CD4-positive, alpha-beta T cell treated with Interferon alpha-2 for 1 hour (primary cell): ENCODE data around the gene MEP1B.
"Not testable (repeated sequence)": the region's sequence is repeated elsewhere in the genome, so short reads cannot be mapped to it uniquely, and the experiment has no call there.

Experiments used
- DNase-seq, 2 donors: peaks; one replicate each; pipeline ENCODE4 v3.0.0-alpha.2; 2020 to 2022

The MEP1B gene

DNA sequence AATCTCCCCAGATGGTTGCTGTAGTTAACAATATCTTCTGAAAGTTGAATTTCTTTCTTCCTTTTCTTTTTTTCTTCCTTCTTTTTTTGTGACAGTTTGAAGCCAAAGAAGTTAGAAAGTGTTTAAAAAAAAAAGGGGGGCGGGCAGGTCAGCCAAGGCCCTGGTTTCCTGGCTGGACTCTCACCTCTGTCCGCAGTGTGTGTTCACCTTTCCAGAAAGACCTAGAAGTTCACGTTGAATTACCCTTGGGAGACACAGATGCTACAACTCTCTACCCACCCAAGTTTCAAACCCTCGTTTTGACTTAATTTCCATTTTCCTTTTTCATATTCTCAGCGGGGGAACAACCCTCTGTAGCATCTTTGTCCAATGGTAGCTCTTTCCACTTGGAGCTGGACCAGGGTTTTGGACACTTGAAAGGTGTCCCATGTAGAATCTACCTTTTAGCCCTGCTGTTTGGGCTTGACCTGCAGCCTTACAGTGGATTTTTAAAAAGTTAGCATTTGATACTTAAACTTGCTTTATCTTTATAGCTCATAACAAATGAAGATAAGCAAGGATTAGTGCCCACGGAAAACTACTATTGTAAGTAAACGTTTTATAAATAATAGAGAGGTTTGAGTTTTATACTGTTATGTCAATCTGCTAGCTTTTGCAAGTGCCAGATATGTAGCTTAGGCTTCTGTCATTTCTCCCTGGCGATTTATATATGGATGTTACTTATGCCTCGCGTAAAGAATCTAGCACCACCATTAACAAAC is 20.0 kb downstream of the MEP1B start:
- DNase-seq: no peak

- no peak for DNase-seq
Measured at GRCh38 chr18:32213693-32214092, 23.9 kb downstream of the MEP1B start.

GRCh38 chr18:32216390-32216789 is 26.6 kb downstream of the MEP1B start:
- no peak for DNase-seq

GRCh38 chr18:32219431-32220018 is 29.7 kb downstream of the MEP1B start:
- DNase-seq: no peak

- DNase-seq: not testable (repeated sequence)
Measured at GRCh38 chr18:32233348-32233747, 43.5 kb downstream of the MEP1B start.

DNA sequence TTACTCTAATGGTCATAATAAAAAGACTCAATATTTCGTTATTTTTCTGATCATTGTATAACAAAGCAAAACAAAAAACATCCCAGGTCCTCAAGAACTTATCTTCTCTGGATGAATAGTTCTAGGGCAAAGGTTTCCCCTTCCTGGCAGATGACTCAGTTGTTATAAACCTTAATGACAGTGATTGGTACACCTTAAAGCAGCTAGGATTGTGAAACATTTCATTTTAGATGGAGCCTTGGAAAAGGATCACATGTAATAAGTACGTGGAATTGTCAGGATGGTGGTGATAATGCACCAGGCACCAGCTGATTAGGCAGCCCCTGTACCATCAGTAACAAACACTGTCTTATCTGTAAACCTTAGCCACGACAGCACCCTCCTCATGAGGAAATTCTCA is 47.2 kb downstream of the MEP1B start:
- DNase-seq: no peak

DNA sequence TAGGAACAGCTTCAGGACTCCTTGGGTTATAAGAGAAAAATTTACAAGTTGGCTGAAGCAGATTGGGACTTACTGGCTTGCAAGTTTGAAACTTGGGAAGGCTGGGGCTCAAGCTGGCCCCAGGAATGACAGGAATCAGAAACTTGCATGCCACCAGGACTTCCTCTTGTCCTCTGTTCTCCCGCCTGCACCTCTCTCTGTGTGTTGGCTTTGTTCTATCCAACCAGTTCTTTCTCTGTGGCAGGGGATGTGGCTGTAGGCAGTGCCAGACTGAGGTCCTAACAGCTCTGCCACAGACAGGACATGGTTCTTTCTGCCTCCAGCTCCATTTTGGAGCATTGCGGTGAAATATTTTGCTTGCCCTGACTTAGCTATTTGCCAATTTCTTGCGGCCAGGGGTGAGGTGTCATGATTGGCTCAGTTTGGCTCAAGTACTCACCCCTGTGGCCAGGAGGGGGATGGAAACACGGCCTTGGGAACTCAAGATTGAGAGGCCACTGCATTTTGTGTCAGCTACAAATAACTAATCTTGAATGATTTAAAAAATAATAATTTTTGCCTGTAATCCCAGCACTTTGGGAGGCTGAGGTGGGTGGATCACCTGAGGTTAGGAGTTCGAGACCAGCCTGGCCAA is 48.9 kb downstream of the MEP1B start:
- DNase-seq: no peak

DNA sequence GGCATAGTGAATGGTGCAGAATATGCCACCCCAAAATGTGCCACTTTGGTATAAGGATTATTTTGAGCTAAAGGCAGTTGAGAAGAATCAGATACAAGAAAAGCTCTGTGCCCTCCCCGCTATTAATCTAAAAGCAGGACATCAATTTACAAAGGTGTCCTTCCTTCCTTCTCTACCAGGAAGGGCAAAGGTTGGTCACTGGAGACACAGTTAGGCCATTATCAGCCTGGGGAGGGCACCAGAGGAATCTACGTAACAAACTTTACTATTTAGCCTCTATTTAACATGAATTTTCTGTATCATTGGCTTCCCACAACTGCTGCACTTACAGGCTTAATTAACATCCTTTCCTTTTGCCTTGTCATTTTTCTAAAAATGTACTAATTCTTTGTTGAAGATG is 52.6 kb downstream of the MEP1B start:
- DNase-seq: no peak

GRCh38 chr18:32243358-32243757 is 53.5 kb downstream of the MEP1B start:
- no peak for DNase-seq

DNA sequence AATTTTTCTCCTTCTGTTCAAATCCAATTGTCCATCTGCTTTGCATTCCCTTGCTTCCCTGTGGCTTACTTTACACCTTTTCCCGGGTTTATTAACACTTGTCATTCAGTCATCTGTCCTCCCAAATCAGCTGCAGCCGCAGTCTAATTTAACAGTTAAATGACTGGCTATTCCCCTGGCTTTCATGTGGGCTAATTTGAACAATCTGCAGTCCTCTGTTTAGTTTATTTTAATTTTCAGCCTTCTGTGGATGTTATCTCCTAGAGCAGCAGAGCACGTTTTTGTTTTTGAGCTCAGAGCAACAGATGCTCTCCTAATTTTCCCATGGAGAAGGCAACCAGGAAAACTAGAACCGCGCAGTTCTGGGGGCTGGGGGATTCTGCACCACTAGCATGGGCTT is 55.0 kb downstream of the MEP1B start:
- DNase-seq: no peak

GRCh38 chr18:32249147-32249929 is 59.5 kb downstream of the MEP1B start:
- DNase-seq: no peak

DNA sequence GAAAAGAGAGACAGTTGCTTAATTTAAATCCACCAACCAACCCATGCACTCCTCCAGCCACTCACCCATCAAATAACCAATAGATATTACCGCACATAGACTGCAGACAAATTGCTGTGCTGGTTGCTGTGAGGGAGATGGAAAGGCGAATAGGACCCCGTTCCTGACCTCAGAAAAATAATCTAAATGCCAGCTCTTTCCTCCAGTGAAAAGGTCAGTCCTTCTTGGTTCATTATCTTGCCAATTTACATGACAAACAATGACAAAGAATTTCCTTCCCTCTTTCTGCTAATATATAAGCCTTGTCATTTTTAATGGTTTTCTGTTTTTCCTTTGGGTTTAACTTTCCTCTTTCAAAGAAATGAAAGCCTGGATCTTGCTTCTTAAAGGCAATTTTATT is 61.6 kb downstream of the MEP1B start:
- DNase-seq: no peak

DNA sequence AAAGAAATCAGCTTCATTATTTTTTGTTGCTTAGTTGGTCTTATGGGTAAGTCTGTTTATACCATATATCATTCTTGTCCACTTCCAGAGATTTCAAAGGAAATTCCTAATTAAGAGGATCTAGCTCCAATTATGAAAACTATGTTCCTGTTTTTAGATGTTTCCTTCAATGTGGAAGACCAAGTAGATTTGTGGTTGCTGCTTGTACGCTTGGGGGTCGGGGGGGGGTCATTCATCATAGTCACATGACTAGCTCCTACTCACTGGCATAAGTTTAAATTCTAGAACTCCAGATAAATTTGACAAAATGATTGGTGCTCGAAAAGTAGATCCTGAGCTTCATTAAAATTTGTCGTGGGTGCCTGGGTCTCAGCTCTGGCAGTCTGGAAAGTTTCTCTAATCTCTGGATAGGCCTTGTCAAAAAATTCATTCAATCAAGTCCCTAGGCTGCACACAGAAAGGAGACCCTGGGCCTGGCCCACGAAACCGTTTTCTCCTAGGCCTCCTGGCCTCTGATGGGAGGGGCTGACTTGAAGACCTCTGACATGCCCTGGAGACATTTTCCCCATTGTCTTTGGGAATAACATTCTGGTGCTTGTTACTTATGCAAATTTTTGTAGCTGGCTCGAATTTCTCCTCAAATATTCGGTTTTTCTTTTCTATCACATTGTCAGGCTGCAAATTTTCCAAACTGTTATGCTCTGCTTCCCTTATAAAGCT is 62.5 kb downstream of the MEP1B start:
- no peak for DNase-seq

DNA sequence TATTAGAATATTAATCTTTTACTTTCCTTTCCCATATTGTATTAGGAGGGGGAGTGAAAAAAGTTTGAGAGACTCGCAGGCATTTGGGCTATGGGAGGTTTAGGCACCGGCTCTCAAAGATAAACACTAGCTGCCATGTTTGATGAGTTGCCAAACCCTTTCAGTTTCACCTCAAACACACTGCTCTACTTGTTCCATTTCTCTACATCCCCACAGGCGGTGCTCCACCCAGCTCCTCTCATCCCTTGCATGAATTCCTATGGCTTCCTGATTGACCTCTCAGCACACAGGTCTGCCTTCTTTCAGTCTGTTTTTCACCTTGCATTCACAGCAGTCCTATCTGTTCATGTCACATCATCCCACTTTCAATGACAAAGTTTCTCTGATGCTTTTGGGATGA is 65.7 kb downstream of the MEP1B start:
- DNase-seq: no peak

- DNase-seq: no peak
Measured at GRCh38 chr18:32257084-32257785, 67.4 kb downstream of the MEP1B start.

GRCh38 chr18:32258148-32258547 is 68.3 kb downstream of the MEP1B start:
- no peak for DNase-seq

GRCh38 chr18:32258558-32259204 is 68.8 kb downstream of the MEP1B start:
- no peak for DNase-seq

DNA sequence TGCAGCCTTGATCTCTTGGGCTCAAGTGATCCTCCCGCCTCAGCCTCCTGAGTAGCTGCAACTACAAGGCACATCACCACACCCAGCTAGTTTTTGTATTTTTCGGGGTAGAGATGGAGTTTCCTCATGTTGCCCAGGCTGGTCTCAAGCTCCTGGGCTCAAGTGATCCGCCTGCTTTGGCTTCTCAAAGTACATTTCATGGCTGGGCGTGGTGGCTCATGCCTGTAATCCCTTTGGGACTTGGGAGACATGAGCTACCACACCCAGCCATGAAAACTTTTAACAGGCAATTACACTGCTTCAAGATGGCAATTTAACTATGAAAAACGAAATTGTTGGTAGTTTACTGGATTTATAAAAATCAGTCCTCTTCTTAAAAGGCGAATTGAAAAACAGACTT is 69.7 kb downstream of the MEP1B start:
- no peak for DNase-seq

- no peak for DNase-seq
Measured at GRCh38 chr18:32261003-32261402, 71.2 kb downstream of the MEP1B start.

GRCh38 chr18:32262092-32262491 is 72.3 kb downstream of the MEP1B start:
- DNase-seq: no peak

DNA sequence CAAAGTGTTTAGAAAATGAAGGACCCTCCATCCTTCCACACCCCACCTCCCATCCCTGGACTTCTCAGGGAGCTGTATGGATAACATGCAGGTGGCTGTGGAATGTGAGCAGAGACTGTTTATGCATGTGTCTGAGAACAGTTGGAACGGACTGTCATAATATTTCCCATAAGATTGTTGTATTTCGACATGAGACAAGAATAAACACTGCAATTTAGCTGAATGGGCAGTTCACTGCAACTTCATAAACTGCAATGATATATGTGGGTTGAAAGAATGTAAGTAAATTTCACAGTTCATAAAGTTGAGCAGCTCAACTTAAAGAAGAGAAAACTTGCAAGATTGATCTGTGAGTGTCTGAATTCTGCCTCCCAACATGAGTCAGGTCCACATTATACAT is 74.6 kb downstream of the MEP1B start:
- no peak for DNase-seq

GRCh38 chr18:32267463-32267862 is 77.6 kb downstream of the MEP1B start:
- DNase-seq: no peak
